OCI-LY1 (cell line): ENCODE results near the gene DPP6.

Experiments
- EZH2 ChIP-seq: fragments of 200-600 bp; sonication (generic), shearing (Covaris generic); IDR thresholded peaks from 2 replicates; pipeline ENCODE4 v1.8.0; 2017; ENCODE audit warnings: borderline replicate concordance, mixed run types, mild to moderate bottlenecking, antibody characterized with exemption, low read length, moderate library complexity, mixed read lengths
- TF ChIP-seq, protein P1 (sequence below): fragments of 200-600 bp; sonication (generic), shearing (Covaris generic); IDR thresholded peaks from 2 replicates; pipeline ENCODE4 v1.5.1; 2017; ENCODE audit warnings: mild to moderate bottlenecking, antibody characterized with exemption, low read length, moderate library complexity, mixed read lengths

DNA sequence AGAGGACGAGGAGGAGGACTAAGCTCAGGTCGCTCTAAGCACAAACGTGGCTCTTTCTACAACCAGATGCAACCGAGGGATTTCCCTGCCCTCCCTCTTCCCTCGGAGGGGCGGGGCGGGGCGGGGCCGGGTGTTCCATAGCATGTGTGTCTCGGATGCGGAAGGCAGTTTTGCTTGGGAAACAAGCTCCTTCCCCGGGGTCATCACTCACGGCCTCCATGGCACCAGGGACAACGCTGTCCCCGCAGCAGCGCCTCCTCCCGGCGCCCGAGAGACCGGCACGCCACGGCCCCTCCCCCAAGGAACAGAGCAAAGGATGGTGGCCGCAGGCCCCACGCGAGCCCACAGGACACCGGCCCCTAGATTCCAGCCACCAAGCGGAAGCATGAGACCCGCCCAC is 840.3 kb downstream of the DPP6 start:
- TF ChIP-seq, protein P1, sequence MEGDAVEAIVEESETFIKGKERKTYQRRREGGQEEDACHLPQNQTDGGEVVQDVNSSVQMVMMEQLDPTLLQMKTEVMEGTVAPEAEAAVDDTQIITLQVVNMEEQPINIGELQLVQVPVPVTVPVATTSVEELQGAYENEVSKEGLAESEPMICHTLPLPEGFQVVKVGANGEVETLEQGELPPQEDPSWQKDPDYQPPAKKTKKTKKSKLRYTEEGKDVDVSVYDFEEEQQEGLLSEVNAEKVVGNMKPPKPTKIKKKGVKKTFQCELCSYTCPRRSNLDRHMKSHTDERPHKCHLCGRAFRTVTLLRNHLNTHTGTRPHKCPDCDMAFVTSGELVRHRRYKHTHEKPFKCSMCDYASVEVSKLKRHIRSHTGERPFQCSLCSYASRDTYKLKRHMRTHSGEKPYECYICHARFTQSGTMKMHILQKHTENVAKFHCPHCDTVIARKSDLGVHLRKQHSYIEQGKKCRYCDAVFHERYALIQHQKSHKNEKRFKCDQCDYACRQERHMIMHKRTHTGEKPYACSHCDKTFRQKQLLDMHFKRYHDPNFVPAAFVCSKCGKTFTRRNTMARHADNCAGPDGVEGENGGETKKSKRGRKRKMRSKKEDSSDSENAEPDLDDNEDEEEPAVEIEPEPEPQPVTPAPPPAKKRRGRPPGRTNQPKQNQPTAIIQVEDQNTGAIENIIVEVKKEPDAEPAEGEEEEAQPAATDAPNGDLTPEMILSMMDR = no peak
- no peak for TF ChIP-seq EZH2
